Thyroid gland (tissue), 4 donors: Measurements from ENCODE around the gene CLSTN2. TPM values are rescaled to one million over a fixed set of nuclear protein-coding genes. Genes with fewer than 3 reads are reported as not detected.

Experiments
- DNase-seq, 2 donors: peaks; one replicate each; pipeline ENCODE4 v3.0.0-alpha.2; 2019
- H3K27ac ChIP-seq, 3 donors: fragments of 200-600 bp; sonication (generic); 1 replicate in 2 of 3; 2 replicates in 1 of 3; pipeline ENCODE4 v1.5.1; 2016 to 2019; ENCODE audit warnings: mild to moderate bottlenecking in 1 of 3, moderate library complexity in 1 of 3
- H3K27me3 ChIP-seq: fragments of 200-600 bp; sonication (generic); one replicate; pipeline ENCODE4 v1.5.1; 2019
- H3K36me3 ChIP-seq, 2 donors: fragments of 200-600 bp; sonication (generic); one replicate each; pipeline ENCODE4 v1.5.1; 2016 to 2019
- H3K4me1 ChIP-seq, 2 donors: fragments of 200-600 bp; sonication (generic); one replicate each; pipeline ENCODE4 v1.5.1; 2017 to 2019
- H3K4me3 ChIP-seq, 3 donors: fragments of 200-600 bp; sonication (generic); replicated peaks in 1 of 3; 1 replicate in 2 of 3; 2 replicates in 1 of 3; pipeline ENCODE4 v1.5.1; 2016; ENCODE audit warnings: mild to moderate bottlenecking in 1 of 3
- H3K9me3 ChIP-seq: fragments of 200-600 bp; sonication (generic); one replicate; pipeline ENCODE4 v1.5.1; 2017
- POLR2A ChIP-seq, 2 donors: fragments of 450-650 bp; IDR thresholded peaks; one replicate each; pipeline ENCODE4 v1.6.1; 2017; ENCODE audit warnings: antibody characterized with exemption in 2 of 2, mild to moderate bottlenecking in 2 of 2, moderate library complexity in 1 of 2
- WGBS, 2 donors: methylation state at CpG; one replicate each; pipeline ENCODE4 v1.1.5; 2017; 5-methylcytosine and 5-hydroxymethylcytosine counted together
- intact Hi-C: fragments of 100-400 bp; cut with DNase I; formaldehyde crosslinking; loops from one replicate; pipeline ENCODE4 v1.15.1; 2023
- total RNA-seq, 4 donors: library from RNA; depleted of rRNA; stranded (reverse); fragments of >200 nt; gene quantifications; one replicate each; pipeline ENCODE4 v1.2.3, GENCODE V29; 2016
- TF ChIP-seq, protein P1 (sequence below), 6 experiments: fragments of 200-600 bp in 3 of 6; fragments of 450-650 bp in 3 of 6; sonication (generic) in 3 of 6; IDR thresholded peaks; one replicate each; pipeline ENCODE4 v1.5.1; 2016 to 2019; ENCODE audit warnings: antibody characterized with exemption in 6 of 6, mild to moderate bottlenecking in 2 of 6, inconsistent platforms in 1 of 6, moderate library complexity in 1 of 6

The CLSTN2 gene
- total RNA-seq, 4 donors from 2014 or later: 9.7 to 32.9 (median 15.5) TPM

DNA sequence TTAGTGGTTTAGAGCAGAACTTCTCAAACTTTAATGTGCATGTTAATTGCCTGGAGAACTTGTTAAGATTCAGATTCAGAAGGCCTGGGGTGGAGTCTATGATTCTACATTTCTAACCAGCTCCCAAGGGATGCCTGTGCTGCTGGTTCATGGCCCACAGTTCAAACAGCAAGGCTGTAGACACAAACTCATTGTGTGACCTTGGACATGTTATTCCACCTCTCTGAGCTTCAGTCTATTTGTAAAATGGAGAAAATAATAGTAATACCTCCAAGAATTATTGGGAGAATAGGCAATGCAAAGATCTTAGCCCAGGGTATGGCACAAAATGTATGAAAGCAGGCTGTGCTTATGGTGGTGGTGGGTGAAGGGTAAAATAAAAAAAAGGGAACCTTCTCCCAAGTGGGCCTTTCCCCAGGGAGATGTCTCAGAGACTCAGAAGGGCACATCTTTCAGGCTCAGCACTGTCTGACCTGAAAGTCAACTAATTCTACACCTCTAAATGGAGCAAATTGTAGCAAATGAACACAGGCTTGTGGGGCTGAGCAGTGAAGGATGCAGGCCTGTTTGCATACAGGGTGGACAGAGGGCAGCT lies 566.9 kb downstream of the CLSTN2 start:
- Histone ChIP-seq H3K27me3 (no peaks in the 10 kb centered on the region), H3K36me3 (no peaks in the 10 kb centered on the region), H3K9me3 (no peaks in the 10 kb centered on the region), H3K4me1 (peaks cover 28 to 33% of the 10 kb centered on the region in 2 donors), H3K27ac (peak overlapping the region in 2 of 3 donors; percentile 53 to 79), H3K4me3 (no peak overlapping the region)
- intact Hi-C loops: no loop called here
- TF ChIP-seq POLR2A (IDR thresholded peaks at IDR 0.05): no peak
- TF ChIP-seq, protein P1, sequence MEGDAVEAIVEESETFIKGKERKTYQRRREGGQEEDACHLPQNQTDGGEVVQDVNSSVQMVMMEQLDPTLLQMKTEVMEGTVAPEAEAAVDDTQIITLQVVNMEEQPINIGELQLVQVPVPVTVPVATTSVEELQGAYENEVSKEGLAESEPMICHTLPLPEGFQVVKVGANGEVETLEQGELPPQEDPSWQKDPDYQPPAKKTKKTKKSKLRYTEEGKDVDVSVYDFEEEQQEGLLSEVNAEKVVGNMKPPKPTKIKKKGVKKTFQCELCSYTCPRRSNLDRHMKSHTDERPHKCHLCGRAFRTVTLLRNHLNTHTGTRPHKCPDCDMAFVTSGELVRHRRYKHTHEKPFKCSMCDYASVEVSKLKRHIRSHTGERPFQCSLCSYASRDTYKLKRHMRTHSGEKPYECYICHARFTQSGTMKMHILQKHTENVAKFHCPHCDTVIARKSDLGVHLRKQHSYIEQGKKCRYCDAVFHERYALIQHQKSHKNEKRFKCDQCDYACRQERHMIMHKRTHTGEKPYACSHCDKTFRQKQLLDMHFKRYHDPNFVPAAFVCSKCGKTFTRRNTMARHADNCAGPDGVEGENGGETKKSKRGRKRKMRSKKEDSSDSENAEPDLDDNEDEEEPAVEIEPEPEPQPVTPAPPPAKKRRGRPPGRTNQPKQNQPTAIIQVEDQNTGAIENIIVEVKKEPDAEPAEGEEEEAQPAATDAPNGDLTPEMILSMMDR (IDR thresholded peaks at IDR 0.05): no peak
- no peak for DNase-seq

GRCh38 chr3:140505213-140505612 lies 570.2 kb downstream of the CLSTN2 start:
- no peaks in the 10 kb centered on the region for H3K9me3 ChIP-seq
- H3K4me3 ChIP-seq: no peak overlapping the region
- H3K36me3 ChIP-seq: no peaks in the 10 kb centered on the region
- TF ChIP-seq, protein P1 (IDR thresholded peaks at IDR 0.05): no peak
- no peak for TF ChIP-seq POLR2A (IDR thresholded peaks at IDR 0.05)
- DNase-seq: no peak
- no peak overlapping the region for H3K27ac ChIP-seq
- H3K27me3 ChIP-seq: no peaks in the 10 kb centered on the region
- intact Hi-C loops: no loop called here
- WGBS, 2 donors: 53 to 74% methylated on average over 3 of the region's 3 CpGs
- peaks cover 23% of the 10 kb centered on the region in 2 donors for H3K4me1 ChIP-seq

DNA sequence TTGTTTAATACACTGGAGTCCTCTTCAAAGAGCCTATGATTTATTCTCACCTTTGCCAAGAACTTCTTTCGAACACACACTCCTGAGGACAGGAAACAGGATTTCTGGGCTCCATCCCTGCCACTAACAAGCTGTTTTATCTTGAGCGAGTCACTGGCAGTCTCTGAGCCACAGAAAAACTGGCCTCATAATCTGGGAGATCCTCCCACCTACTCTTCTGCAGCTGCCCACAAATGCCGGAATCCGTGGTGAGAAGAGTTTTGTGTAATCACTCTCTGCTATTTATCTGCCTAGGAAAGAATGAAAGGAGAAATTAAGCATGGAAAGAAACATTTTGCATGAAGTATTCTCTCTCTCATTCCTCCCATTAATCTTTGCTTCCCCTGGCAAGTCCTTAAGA lies 570.9 kb downstream of the CLSTN2 start:
- Histone ChIP-seq H3K4me3 (no peak overlapping the region), H3K27me3 (no peaks in the 10 kb centered on the region), H3K9me3 (no peaks in the 10 kb centered on the region), H3K36me3 (no peaks in the 10 kb centered on the region), H3K27ac (no peak overlapping the region), H3K4me1 (peaks cover 16% of the 10 kb centered on the region in 2 donors)
- intact Hi-C loops: no loop called here
- no peak for DNase-seq
- WGBS, 2 donors: 77 to 81% methylated on average over 4 of the region's 4 CpGs
- no peak for TF ChIP-seq POLR2A (IDR thresholded peaks at IDR 0.05)

- 82 to 84% methylated on average over 3 of the region's 3 CpGs for WGBS, 2 donors
- H3K27ac ChIP-seq: no peak overlapping the region
- TF ChIP-seq, protein P1 (IDR thresholded peaks at IDR 0.05): no peak
- no peak for TF ChIP-seq POLR2A (IDR thresholded peaks at IDR 0.05)
- no peaks in the 10 kb centered on the region for H3K4me1 ChIP-seq
- H3K4me3 ChIP-seq: no peak overlapping the region
- H3K27me3 ChIP-seq: no peaks in the 10 kb centered on the region
- H3K9me3 ChIP-seq: no peaks in the 10 kb centered on the region
- no peak for DNase-seq
- intact Hi-C loops: no loop called here
- H3K36me3 ChIP-seq: no peaks in the 10 kb centered on the region
Observed at GRCh38 chr3:140508550-140508949, 573.6 kb downstream of the CLSTN2 start.

- no peak overlapping the region for H3K4me3 ChIP-seq
- no peak overlapping the region for H3K27ac ChIP-seq
- intact Hi-C loops: no loop called here
- no peaks in the 10 kb centered on the region for H3K27me3 ChIP-seq
- no peaks in the 10 kb centered on the region for H3K4me1 ChIP-seq
- WGBS, 2 donors: 50 to 63% methylated on average over 2 of the region's 2 CpGs
- no peaks in the 10 kb centered on the region for H3K36me3 ChIP-seq
- H3K9me3 ChIP-seq: no peaks in the 10 kb centered on the region
- no peak for DNase-seq
- no peak for TF ChIP-seq POLR2A (IDR thresholded peaks at IDR 0.05)
- TF ChIP-seq, protein P1 (IDR thresholded peaks at IDR 0.05): no peak
Observed at GRCh38 chr3:140509534-140509933, 574.5 kb downstream of the CLSTN2 start.
